Neural progenitor cell (in vitro differentiated cells): ENCODE data around the gene ANTXR1.
"Not testable (repeated sequence)": the region's sequence is repeated elsewhere in the genome, so short reads cannot be mapped to it uniquely, and the experiment has no call there.

Experiments used
- EZH2 ChIP-seq: fragments of 200-600 bp; sonication (generic); IDR thresholded peaks from 2 replicates; pipeline ENCODE4 v1.6.1; 2017; ENCODE audit warnings: antibody characterized with exemption, mild to moderate bottlenecking, moderate library complexity
- EZH2phosphoT487 ChIP-seq: fragments of 200-600 bp; sonication (generic); IDR thresholded peaks from 2 replicates; pipeline ENCODE4 v1.6.1; 2017; ENCODE audit warnings: antibody characterized with exemption
- TF ChIP-seq, protein P1 (sequence below): fragments of 200-600 bp; sonication (generic); IDR thresholded peaks from 2 replicates; pipeline ENCODE4 v1.5.1; 2017; ENCODE audit warnings: antibody characterized with exemption, mild to moderate bottlenecking

DNA sequence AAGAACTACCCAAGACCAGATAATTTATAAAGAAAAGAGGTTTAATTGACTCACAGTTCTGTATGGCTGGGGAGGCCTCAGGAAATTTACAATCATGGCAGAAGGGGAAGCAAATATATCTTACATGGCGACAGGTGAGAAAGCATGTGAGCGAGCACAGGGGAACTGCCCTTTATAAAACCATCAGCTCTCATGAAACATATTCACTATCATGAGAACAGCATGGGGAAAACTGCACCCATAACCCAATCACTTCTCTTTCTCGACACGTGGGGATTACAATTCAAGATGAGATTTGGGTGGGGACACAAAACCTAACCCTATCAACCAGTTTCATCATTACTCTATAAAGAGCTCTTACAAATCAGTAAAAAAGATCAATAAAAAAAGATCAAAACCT, 222.9 kb downstream of the ANTXR1 start:
- TF ChIP-seq EZH2, EZH2phosphoT487: not testable (repeated sequence)
- TF ChIP-seq, protein P1, sequence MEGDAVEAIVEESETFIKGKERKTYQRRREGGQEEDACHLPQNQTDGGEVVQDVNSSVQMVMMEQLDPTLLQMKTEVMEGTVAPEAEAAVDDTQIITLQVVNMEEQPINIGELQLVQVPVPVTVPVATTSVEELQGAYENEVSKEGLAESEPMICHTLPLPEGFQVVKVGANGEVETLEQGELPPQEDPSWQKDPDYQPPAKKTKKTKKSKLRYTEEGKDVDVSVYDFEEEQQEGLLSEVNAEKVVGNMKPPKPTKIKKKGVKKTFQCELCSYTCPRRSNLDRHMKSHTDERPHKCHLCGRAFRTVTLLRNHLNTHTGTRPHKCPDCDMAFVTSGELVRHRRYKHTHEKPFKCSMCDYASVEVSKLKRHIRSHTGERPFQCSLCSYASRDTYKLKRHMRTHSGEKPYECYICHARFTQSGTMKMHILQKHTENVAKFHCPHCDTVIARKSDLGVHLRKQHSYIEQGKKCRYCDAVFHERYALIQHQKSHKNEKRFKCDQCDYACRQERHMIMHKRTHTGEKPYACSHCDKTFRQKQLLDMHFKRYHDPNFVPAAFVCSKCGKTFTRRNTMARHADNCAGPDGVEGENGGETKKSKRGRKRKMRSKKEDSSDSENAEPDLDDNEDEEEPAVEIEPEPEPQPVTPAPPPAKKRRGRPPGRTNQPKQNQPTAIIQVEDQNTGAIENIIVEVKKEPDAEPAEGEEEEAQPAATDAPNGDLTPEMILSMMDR: not testable (repeated sequence)
